Activated T-helper 9 cell treated with anti-CD3 and anti-CD28 coated beads, Interleukin-2, amount 50 U/mL, for 16 hours (primary cell): ENCODE results near the gene CDV3.

ENCODE experiments used
- DNase-seq: peaks from one replicate; pipeline ENCODE4 v3.0.0-alpha.2; 2020; ENCODE audit warnings: low read depth

Gene CDV3

DNA sequence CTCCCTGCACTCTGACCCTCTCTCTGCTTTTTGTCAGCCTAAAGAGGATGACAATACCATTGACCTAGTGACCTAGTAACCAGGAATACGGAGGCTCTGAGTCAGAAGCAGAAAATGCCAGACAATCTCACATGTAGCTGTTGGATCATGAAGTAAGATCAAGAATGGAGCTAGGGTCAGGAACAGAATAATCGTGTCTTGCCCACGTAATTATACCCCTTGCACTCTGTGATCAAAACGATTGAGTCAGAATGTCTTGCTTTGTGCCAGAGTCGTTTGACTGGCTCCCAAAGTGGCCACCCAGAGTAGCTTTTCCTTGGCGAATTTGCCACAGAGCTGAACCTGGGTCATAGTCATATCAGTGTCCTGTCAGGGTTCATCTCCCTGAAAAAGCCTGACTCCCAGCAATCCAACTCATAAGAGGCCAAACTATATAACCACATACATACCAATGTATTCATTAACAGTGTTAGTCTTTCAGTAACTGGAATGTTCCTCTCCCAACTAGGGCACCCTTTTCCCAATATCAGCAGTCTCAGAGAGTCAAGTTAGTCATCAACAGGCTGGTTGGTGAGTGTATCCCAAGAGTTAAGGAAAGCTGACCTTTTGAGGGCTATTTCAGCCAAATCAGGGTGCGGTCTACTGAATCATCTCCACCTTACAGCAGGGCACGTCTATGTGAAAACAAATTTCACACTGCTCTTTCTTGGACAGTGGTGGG is 5.0 kb upstream of the CDV3 start:
- no peak for DNase-seq

DNA sequence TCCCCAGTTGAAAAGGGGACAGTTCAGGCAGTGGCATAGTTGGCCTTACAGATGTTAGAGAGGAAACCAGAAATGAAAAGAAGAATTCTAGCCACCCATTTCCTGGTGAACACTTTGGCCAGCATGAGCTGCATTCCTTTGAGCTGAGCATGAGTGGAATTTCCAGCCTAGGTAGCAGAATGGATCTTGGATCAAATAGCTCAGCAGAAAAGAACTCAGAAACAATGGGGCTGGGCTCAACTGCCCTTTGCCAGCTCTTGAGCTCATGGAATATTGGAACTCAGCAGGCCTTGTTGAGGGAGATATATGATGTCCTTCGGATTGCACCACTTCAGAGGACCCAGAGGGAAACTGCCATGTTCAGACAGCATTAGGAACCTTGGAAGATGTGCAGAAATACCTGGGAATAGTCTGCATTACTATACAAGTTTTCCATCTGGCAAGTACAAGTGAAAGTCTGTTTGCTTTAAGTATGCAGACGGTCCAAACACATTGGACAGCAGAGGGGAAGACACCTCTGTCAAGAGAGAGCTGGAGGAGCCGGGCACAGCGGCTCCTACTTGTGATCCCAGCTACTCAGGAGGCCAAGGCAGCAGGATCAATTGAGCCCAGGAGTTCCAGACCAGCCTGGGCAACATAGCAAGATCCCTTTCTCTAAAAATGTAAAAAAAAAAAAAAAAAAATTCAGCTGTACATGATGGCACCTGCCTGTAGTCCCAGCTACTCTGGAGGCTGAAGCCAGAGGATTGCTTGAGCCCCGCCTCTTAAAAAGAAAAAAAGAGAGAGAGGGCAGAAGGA is 3.1 kb upstream of the CDV3 start:
- no peak for DNase-seq

DNA sequence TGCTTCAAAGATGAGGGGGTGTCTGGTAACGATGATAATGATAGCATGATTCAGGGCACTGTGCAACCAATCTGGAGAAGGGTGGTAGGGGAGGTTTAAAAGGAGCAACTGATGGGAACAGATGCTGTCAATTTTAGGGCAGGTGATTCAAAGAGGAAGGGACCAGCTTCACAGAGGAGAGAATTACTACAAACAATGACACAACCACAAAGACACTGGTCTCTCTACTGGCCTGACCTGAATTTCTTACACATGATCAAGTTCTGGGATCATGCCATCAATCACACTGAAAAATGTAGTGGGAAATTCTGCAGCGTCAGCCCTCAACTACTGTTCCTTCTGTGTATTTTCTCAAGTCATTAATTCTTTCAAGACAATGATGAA is 2.6 kb upstream of the CDV3 start:
- no peak for DNase-seq

DNA sequence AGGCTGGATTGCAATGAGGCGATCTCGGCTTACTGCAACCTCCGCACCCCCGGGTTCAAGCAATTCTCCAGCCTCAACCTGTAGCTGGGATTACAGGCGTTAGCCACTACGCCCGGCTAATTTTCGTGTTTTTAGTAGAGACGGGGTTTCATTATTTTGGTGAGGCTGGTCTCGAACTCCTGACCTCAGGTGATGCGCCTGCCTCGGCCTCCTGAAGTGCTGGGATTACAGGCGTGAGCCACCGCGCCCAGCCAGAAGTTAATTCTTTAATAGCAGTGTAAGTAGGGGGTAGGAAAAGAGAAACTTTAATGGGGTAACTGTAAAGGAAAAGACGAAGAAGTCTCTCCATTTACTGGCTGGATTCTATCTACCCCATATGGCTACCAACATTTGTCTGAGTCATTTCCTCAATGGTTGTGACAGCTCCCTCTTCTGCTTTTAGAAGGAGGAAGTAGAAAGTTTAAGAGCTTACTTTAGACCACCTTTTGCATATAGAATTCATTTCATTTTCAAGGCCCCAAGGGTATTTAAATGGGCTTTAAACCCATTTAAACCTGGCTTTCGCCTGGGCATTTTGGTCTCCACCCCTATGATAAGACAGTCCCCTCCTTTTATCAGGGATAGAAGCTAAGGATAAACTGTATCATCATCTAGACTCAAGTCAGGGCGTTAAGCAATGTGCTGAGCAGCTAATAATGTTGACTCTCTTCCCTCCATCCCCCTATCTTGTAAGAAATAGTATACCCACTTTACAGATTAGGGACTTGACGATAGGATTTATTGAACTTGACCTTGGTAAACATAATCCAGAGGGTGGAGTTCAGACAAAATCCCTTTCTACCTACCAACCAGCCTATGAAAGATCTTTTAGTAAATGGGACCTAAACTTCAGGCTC is 1.1 kb upstream of the CDV3 start:
- DNase-seq = no peak

DNA sequence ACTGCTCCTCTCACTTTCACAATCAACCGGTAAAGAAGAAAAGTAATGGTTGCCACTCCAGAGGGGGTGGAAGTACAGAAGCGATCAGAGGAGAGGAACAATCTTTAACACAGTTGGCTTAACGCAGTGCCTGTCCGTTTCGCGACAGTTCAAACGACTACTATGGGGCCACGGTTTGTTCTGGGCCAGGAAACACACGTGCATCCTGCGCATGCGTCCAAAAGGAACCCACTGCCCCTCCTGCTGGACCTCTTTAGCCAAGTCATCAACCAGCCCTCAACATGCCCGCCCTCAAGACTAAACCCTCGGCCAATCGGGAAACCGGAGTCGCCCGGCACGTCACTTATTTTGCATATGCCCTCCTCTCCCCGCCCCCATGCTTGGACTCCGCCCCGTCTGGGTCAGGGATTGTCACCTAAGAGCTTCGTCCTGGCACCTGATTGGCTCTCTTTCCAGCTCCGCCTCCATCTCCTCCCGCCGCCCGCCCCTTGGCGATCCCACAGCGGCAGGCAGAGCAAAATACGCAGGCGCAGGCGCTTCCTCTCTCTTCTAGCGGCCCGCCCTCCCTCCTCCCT is 345 bp upstream of the CDV3 start:
- DNase-seq = peak; percentile 100

DNA sequence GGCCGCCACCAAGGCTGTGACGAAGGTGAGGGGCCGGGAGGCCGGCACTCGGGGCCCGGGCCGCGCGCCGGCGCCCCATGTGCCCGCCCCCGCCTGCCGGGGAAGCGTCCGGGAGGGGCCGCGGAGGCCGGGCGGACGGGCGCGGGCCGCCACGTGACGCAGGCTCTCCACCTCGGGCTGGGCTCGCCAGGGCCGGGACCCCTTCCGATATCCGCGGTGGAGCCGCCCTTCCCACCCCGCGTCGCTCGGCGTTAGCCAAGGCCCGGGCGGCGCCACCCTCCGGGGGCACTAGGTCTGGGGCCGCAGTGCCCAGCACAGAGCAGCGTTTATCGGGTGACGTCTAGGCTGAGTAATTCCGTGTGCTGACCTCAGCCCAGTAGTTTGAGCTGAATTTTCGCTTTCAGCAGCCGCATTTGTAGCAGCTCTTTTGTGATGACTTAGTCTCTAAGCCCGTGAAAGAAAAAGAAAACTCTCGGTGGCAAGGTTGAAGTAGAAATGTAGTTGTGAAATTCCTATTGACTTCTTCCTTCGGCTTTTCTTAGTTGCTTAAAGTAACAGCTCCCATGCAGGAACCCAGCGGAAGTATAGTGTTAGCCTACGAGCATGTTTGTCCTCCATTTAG is 885 bp downstream of the CDV3 start:
- DNase-seq = peak; percentile 65

DNA sequence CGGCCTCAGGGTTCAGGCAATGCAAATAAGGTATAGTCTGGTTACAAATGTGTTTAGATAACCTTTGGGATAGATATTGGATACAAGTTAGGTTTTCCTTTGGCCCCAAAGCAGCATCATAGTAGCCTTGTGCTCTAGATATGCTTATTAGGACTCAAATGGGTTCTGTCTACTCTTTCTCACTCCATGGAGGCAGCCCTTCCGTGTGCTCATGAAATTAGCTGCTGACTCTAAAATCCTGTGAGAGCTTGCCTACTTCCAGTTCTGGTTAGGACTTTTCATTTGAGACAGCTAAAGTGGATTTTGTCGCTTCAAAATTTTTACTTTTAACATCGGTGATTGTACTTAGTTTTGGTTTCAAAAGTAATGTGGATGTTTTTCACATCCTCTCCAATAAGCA is 1.6 kb downstream of the CDV3 start:
- no peak for DNase-seq

DNA sequence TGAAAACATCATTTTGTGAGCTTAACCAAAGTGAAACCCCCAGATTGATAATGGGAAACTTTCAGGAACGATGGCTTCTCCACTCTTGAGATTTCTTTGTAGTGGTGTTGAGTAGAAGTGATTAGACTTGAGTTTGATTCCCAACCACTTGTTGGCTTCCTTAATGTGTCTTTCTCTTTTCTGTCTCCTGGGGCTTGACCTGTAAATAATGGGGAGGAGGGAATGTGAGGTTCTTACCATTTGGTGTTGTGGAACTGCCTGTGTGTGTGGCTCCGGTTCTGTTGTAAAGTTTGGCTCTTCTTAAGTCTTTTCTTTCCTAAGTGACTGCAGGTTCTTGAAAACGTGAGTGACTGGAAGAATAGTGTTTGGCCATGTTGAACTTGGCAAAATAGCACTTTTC is 2.7 kb downstream of the CDV3 start:
- no peak for DNase-seq

DNA sequence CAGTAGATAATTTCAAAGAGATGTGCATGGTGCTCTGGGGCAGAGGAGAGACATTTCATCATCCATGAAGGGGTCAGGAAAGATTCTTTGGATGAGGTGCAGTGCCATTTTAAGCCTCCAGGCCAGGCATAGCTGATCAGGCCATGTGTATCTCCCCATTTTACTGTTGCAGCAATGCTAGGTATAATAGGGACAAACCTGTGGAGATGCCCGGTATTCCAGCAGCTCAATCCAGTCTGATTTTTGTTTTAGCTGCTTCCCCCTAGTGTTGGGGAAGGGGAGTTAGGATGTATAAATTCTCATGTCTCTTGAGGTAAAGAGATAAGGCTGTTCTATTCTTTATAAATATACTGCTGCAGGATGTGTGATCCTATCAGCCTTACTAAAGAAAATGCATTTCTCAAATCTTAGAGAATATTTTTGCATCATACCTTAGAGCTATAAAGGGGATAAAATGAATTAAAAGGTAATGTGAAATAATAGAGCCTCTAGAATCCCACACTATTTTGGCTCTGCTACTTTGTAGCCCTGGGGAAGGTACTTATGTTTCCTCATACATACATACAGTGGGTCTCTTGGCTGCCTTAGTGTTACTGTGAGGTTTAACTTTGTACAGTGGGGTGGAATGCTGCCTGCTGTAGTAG is 5.2 kb downstream of the CDV3 start:
- no peak for DNase-seq

DNA sequence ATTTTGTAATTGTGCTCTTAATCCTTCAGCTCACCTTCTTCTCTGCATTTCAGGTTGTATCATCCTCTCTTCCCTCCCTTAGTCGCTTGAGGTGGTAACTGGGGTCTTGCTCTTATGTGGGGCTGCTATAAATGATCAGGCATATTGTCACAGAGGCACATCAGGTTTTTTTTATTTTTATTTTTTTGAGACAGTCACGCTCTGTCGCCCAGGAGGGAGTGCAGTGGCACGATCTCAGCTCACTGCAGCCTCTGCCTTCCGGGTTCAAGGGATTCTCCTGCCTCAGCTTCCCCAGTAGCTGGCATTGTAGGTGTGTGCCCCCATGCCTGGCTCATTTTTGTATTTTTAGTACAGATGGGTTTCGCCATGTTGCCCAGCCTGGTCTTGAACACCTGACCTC is 9.9 kb downstream of the CDV3 start:
- DNase-seq = no peak

DNA sequence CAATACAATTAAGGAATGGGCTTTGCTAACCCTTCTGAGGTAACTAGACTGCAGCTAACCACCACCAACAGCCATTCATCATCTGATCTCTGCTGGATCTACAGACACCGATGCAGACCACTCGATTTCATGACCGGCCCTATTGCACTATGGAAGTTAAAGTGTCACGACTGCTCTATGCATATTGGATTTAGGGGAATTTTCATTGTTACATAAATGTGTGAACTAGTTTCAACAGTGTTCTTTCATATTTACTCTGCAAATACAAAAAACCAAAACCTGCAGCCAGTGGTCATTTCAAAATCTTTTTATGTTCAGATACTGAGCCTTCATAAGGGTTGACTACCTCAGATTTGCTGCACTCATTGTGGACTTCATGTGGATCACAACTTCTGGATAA is 14.5 kb downstream of the CDV3 start:
- DNase-seq = no peak

DNA sequence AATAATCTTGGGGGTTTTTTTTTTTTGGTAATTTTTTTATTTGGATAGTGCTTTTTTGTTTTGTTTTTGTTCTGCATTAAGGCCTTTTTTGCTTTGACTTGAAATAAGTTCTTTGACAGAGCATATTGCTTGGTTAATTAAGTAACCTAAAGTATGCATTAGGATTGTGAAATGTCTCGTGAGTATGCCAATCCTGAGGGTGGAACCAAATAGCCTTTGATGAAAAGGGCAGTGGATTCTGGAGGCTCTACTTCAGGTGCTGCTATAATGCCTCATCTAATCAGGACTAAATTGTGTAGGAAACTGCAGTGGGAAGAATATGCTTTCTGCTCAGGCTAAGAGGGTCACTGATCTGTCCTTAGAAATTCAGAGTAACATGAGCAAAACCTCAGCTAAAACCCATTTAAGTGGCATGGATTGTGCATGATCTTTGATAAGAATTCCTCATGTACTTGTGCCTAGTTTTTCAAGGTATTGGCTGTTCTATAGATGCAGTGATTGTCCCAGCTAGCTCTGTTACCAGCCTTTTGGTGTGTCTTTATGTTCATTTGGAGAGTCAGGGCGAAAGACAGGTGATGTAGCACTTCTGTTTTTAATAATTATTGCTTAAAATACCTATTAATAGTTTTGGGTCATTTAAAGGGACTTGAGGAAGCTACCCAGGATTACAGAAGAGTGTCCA is 15.4 kb downstream of the CDV3 start:
- DNase-seq = no peak

DNA sequence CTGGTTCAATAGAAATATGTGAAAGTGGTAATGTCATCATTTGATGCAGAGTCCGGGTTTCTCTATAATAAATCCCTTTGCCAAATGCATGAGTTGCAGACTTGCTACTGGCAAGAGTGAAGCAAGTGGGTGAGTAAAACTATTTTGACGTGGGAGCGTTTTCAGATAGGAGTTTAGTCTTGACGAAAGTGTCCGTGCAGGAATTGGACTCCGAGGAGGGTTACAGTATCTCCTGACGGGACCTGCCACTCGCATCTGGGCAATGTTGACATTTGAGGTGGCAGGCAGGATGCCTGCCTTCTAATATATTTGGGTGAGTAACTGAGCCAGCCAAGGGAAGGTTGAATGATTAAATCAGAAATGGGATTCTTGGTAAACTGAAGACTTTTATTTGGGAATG is 16.0 kb downstream of the CDV3 start:
- no peak for DNase-seq

DNA sequence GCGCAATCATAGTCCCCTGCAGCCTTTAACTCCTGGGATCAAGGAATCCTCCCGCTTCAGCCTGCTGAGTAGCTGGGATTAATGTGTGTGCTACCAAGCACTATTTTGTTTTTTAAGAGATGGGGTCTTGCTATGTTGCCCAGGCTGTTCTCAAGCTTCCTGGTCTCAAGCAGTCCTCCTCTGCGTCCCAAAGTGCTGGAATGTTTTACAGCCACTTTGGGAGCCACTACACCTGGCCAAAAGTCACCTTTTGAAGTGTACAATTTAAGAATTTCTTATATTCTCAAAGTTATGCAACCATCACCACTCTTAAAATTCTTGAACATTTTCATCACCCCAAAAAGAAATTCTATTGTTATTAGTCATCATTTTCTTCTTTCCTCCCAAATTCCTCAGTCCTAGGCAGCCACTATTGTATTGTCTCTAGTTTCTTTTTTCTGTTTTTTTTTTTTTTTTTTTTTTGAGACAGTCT is 17.8 kb downstream of the CDV3 start:
- no peak for DNase-seq

DNA sequence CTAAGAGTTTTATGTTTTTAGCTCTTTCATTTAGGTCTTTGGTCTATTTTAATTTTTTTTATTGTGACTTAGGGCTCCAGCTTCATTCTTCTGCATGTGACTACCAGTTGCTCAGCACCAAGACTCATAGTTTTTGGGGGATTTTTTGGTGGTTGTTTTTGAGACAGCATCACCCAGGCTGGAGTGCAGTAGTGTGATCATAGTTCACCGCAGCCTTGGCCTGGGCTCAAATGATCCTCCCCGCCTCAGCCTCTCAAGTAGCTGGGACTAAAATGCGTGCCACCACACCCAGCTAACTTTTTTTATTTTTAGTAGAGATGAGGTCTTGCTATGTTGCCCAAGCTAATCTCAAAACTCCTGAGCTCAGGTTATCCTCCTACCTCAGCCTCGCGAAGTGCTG is 19.4 kb downstream of the CDV3 start:
- DNase-seq = no peak

DNA sequence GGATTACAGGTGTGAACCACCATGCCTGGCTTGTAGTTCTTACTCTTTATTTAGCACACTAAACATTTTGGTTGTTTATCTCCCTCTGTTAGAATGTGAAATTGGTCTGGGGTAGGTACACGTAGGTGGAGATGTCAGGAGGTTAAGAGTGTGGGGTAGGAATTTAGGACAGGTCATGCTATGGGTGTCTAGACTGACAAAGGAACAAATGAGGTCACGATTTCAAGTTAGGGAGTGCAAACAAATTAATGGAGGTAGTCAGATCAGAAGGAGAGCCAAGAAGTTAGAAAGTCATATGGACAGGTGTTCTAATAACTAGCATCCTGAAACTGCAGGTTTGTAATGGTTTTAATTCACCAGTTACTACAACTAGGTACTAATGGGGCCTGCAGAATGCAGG is 19.8 kb downstream of the CDV3 start:
- no peak for DNase-seq

DNA sequence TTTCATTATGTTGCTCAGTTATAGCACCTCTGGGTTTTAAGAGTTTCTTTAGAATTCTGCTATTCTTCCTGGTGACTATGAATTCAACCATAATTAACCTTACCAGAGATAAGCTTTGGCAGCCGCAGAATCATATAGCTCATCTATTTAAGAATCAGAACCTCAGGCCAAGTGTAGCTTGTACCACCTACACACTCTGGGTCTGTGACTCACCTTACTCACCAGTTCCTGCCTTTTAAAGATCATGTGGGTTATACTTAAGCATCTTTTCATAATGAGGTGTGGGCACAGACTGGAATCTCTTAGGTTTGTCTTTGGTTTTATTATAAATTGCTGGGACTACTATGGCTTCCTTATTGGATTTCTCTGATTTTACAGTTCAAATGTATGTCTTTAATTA is 21.9 kb downstream of the CDV3 start:
- DNase-seq = no peak

DNA sequence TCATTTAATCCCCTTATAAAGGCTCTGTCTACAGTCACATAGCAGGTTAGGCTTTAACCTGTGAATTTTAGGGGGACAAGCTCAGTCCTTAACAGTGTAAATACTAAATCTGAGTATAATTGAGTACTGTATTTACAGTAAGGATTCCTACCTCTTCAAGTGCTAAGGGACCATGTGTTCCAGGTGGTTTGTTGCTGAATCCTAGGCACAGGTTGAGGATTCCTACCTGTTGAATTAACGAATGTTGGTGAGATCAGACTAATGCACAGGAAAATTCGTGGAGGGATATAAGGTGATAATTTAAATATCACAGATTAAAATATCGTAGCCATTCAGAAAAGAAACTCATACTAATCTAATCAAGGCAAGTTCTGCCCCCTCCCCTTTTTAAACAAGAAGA is 24.9 kb downstream of the CDV3 start:
- DNase-seq = no peak

DNA sequence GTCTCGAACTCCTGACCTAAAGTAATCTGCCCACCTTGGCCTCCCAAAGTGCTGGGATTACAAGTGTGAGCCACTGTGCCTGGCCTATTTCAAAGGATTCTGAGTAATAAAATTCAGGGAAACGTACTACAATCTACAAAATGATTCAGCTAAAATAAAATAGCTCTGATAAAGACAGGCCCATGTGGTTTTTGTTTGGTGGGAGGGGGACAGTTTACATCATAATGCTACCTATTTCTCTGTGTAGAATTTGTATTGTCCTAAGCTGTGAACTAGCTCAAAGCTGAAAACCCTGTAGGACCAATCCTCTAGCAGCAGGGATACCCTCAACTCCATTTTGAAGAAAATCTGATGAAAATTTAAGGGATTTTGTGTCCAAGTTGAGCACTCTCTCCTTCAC is 25.8 kb downstream of the CDV3 start:
- DNase-seq = no peak

DNA sequence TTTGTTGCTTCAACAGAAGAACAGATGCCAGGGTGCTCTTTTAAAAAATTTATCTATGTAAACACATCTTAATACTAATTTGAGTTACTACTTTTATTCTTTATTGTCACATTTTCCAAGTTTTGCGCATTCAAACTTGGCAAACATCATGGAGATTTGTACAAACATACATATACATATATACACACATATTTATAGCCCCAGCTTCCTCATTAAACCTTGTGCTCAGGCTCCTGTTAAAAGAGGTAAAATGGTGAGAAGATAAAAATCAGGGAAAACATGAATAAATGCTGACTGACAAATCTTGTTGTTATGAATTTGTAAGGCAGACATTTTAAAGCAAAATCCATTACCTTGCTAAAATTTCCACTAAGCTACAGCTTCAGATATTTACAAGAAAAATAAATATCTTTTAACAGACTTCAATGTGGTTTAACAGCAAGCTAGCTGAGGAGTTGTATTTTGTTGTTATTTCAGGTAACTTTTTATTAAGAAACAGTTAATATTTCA is 27.1 kb downstream of the CDV3 start:
- no peak for DNase-seq

DNA sequence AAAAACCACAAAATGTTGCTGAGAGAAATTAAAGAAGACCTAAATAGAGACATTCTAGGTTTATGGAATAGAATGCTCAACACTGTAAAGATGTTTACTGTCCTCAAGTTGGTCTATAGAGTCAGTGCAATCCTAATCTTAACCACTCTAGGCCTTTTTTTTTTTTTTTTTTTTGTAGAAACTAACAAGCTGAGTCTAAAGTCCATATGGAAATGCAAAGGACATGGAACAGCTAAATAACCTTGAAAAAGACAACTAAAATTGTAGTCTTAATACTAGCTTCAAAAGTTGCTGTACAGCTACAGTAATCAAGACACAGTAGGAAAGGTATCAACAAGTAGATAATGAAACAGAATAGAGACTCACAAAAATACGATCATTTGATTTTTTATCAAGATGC is 32.9 kb downstream of the CDV3 start:
- no peak for DNase-seq
